ENCODE results near the gene CD3E.

CD3E gene
- 138 to 295 (median 150) reads per million in 3 donors for total RNA-seq

- Histone ChIP-seq H3K27ac (ENCODE audit: insufficient read depth, low read length, poor library complexity, severe bottlenecking) (peak within 1 kb of the TSS; percentile 86), H3K9me3 (ENCODE audit: control insufficient read depth, low read length) (no peaks in the 10 kb centered on the region), H3K4me1 (ENCODE audit: control insufficient read depth, insufficient read depth, low read length, poor library complexity, severe bottlenecking) (peaks cover 33% of the 10 kb centered on the region), H3K4me3 (ENCODE audit: insufficient read depth, low read depth, low read length, poor library complexity, severe bottlenecking) (peak within 1 kb of the TSS; percentile 60), H3K27me3 (replicated peaks; ENCODE audit: control insufficient read depth, insufficient read depth, low read length, poor library complexity, severe bottlenecking) (no peaks in the 10 kb centered on the region), H3K36me3 (ENCODE audit: control insufficient read depth, insufficient read depth, low read length) (peaks cover 9% of the 10 kb centered on the region)
- peak; percentile 33 to 47 (median 46) for DNase-seq
Observed at GRCh38 chr11:118304568-118305248, at the start of gene CD3E. CD3E (plus strand) TSS chr11:118304730; CDS start chr11:118304953, 223 bp downstream.

DNA sequence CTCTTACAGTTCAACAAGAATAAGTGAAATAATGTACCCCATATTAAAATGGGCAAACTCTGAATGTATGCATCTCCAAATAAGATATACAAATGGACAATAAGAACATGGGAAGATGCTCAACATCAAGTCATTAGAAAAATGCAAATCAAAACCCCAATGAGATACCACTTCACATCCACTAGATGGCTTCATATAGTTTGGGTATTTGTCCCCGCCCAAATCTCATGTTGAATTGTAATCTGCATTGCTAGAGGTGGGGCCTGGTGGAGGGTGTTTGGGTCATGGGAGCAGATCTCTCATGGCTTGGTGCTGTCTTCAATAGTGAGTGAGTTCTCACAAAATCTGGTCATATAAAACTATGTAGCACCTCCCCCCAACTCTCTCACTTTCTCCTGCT is 46.1 kb upstream of the CD3E start:
- no peak for DNase-seq
- no peaks in the 10 kb centered on the region for H3K27me3 ChIP-seq (replicated peaks; ENCODE audit: control insufficient read depth, insufficient read depth, low read length, poor library complexity, severe bottlenecking)
- H3K36me3 ChIP-seq (ENCODE audit: control insufficient read depth, insufficient read depth, low read length), result no peaks in the 10 kb centered on the region
- peaks cover under 1% of the 10 kb centered on the region for H3K4me1 ChIP-seq (ENCODE audit: control insufficient read depth, insufficient read depth, low read length, poor library complexity, severe bottlenecking)
- no peaks in the 10 kb centered on the region for H3K9me3 ChIP-seq (ENCODE audit: control insufficient read depth, low read length)
- H3K4me3 ChIP-seq (ENCODE audit: insufficient read depth, low read depth, low read length, poor library complexity, severe bottlenecking), result no peak overlapping the region
- H3K27ac ChIP-seq (ENCODE audit: insufficient read depth, low read length, poor library complexity, severe bottlenecking), result no peak overlapping the region

GRCh38 chr11:118259138-118259537 is 45.4 kb upstream of the CD3E start:
- Histone ChIP-seq H3K4me3 (ENCODE audit: insufficient read depth, low read depth, low read length, poor library complexity, severe bottlenecking) (no peak overlapping the region), H3K36me3 (ENCODE audit: control insufficient read depth, insufficient read depth, low read length) (no peaks in the 10 kb centered on the region), H3K27me3 (replicated peaks; ENCODE audit: control insufficient read depth, insufficient read depth, low read length, poor library complexity, severe bottlenecking) (no peaks in the 10 kb centered on the region), H3K4me1 (ENCODE audit: control insufficient read depth, insufficient read depth, low read length, poor library complexity, severe bottlenecking) (peaks cover 8% of the 10 kb centered on the region), H3K9me3 (ENCODE audit: control insufficient read depth, low read length) (no peaks in the 10 kb centered on the region), H3K27ac (ENCODE audit: insufficient read depth, low read length, poor library complexity, severe bottlenecking) (no peak overlapping the region)
- DNase-seq, result no peak

- no peaks in the 10 kb centered on the region for H3K36me3 ChIP-seq (ENCODE audit: control insufficient read depth, insufficient read depth, low read length)
- no peaks in the 10 kb centered on the region for H3K27me3 ChIP-seq (replicated peaks; ENCODE audit: control insufficient read depth, insufficient read depth, low read length, poor library complexity, severe bottlenecking)
- no peak for DNase-seq
- peaks cover 10% of the 10 kb centered on the region for H3K4me1 ChIP-seq (ENCODE audit: control insufficient read depth, insufficient read depth, low read length, poor library complexity, severe bottlenecking)
- no peak overlapping the region for H3K27ac ChIP-seq (ENCODE audit: insufficient read depth, low read length, poor library complexity, severe bottlenecking)
- H3K4me3 ChIP-seq (ENCODE audit: insufficient read depth, low read depth, low read length, poor library complexity, severe bottlenecking), result no peak overlapping the region
- H3K9me3 ChIP-seq (ENCODE audit: control insufficient read depth, low read length), result no peaks in the 10 kb centered on the region
Observed at GRCh38 chr11:118260353-118260752, 44.2 kb upstream of the CD3E start.

GRCh38 chr11:118263112-118263511 is 41.4 kb upstream of the CD3E start:
- no peak for DNase-seq
- H3K36me3 ChIP-seq (ENCODE audit: control insufficient read depth, insufficient read depth, low read length), result no peaks in the 10 kb centered on the region
- H3K4me3 ChIP-seq (ENCODE audit: insufficient read depth, low read depth, low read length, poor library complexity, severe bottlenecking), result no peak overlapping the region
- H3K27ac ChIP-seq (ENCODE audit: insufficient read depth, low read length, poor library complexity, severe bottlenecking), result no peak overlapping the region
- no peaks in the 10 kb centered on the region for H3K9me3 ChIP-seq (ENCODE audit: control insufficient read depth, low read length)
- no peaks in the 10 kb centered on the region for H3K27me3 ChIP-seq (replicated peaks; ENCODE audit: control insufficient read depth, insufficient read depth, low read length, poor library complexity, severe bottlenecking)
- peaks cover 10% of the 10 kb centered on the region for H3K4me1 ChIP-seq (ENCODE audit: control insufficient read depth, insufficient read depth, low read length, poor library complexity, severe bottlenecking)

DNA sequence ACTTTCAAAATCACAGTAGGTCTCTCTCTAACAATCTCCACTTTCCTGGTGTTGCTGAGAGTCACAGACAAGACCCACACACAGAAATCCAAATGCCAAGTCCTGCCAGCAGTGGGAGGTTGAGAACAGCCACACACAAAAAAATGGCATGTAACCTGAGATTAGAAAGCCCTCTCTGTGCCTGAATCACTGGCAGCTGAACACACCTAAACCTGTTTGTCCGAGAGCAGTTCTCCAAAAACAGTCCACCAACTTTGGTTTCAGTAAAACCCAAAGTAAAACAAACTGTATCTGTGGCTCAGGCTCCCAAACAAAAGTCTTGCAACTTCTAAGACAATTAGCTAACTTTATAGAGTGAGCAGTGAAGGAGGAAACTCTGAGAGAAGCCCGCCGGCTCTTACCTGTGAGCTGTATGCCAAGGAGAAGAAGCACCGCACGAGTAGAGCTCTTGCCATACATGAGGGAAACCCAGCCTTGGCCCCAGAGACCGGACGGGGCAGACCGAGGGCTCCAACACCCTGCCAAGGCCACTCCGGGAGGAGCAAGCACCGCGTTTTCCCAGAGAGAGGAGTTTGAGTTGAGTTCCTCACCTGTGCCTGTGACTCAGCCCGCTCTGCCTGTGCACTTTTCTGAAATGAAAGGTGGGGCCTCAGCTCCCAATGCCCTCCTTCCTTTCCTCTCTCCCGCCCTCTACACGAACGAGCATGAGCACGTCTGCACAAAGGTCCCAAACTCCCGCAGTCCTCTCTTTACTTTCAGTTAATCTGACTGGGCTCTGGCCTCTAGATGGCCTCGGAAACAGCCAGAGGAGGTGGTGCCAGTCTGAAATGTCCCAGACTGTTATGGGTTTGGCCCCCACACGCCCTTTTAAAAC is 40.6 kb upstream of the CD3E start, which contains the start of gene MPZL2:
TSS of gene MPZL2 (minus strand) at position 603 of the 874 bp plus-strand sequence. CDS start at position 459, 144 bp downstream.
- no peak for DNase-seq

GRCh38 chr11:118264569-118265465 is 39.7 kb upstream of the CD3E start:
- Histone ChIP-seq H3K4me1 (ENCODE audit: control insufficient read depth, insufficient read depth, low read length, poor library complexity, severe bottlenecking) (peaks cover 10% of the 10 kb centered on the region), H3K36me3 (ENCODE audit: control insufficient read depth, insufficient read depth, low read length) (no peaks in the 10 kb centered on the region), H3K4me3 (ENCODE audit: insufficient read depth, low read depth, low read length, poor library complexity, severe bottlenecking) (no peak overlapping the region), H3K9me3 (ENCODE audit: control insufficient read depth, low read length) (no peaks in the 10 kb centered on the region), H3K27ac (ENCODE audit: insufficient read depth, low read length, poor library complexity, severe bottlenecking) (no peak overlapping the region), H3K27me3 (replicated peaks; ENCODE audit: control insufficient read depth, insufficient read depth, low read length, poor library complexity, severe bottlenecking) (no peaks in the 10 kb centered on the region)
- no peak for DNase-seq

More for the DNA sequence above, 40.6 kb upstream of the CD3E start, which contains the start of gene MPZL2:
- H3K27me3 ChIP-seq (replicated peaks; ENCODE audit: control insufficient read depth, insufficient read depth, low read length, poor library complexity, severe bottlenecking), result no peaks in the 10 kb centered on the region
- H3K27ac ChIP-seq (ENCODE audit: insufficient read depth, low read length, poor library complexity, severe bottlenecking), result no peak within 1 kb of the TSS
- H3K4me1 ChIP-seq (ENCODE audit: control insufficient read depth, insufficient read depth, low read length, poor library complexity, severe bottlenecking), result peaks cover 10% of the 10 kb centered on the region
- peak within 1 kb of the TSS; percentile 22 for H3K4me3 ChIP-seq (ENCODE audit: insufficient read depth, low read depth, low read length, poor library complexity, severe bottlenecking)
- no peaks in the 10 kb centered on the region for H3K9me3 ChIP-seq (ENCODE audit: control insufficient read depth, low read length)
- H3K36me3 ChIP-seq (ENCODE audit: control insufficient read depth, insufficient read depth, low read length), result no peaks in the 10 kb centered on the region

DNA sequence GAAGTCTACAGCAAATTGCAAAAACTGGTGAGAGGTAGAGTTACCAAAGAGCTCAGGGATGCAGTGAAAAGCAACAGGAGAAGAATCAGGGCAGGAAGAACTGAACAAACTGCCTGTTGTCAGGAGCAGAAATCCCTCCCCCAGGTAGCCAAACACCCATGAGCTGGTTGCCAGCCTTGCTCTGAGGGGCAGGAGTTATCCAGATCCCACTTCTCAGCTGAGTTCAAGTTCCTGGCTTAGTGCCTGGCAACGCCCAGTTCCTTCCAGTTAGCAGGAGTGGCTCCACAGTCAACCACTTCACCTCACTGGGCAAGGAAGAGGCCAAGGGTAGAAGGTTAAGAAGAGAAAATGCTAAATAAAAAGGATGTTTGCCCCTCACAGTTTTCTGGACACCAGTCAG is 38.6 kb upstream of the CD3E start:
- Histone ChIP-seq H3K4me1 (ENCODE audit: control insufficient read depth, insufficient read depth, low read length, poor library complexity, severe bottlenecking) (peaks cover 10% of the 10 kb centered on the region), H3K27me3 (replicated peaks; ENCODE audit: control insufficient read depth, insufficient read depth, low read length, poor library complexity, severe bottlenecking) (no peaks in the 10 kb centered on the region)

DNA sequence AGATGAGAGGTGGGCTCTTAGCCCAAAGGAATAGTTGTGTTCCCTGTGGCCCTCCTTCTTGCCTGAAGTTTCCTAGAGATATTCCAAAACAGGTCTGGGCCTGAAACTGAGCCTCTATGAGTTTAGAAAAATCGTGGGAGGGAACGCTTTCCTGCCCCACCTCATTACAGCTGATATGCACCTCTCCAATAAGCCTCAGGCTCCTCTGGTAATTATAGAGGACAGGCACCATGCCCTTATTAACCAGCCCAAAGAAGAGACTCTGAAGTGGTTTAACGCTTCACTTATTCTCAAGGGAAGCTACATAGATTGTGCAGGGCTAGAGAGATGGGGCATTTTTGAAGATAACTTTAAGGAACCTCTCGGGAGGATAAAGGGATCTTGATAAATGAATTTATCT is 37.0 kb upstream of the CD3E start:
- no peak for DNase-seq
- no peak overlapping the region for H3K27ac ChIP-seq (ENCODE audit: insufficient read depth, low read length, poor library complexity, severe bottlenecking)
- peaks cover 10% of the 10 kb centered on the region for H3K4me1 ChIP-seq (ENCODE audit: control insufficient read depth, insufficient read depth, low read length, poor library complexity, severe bottlenecking)
- H3K27me3 ChIP-seq (replicated peaks; ENCODE audit: control insufficient read depth, insufficient read depth, low read length, poor library complexity, severe bottlenecking), result no peaks in the 10 kb centered on the region
- H3K4me3 ChIP-seq (ENCODE audit: insufficient read depth, low read depth, low read length, poor library complexity, severe bottlenecking), result no peak overlapping the region
- H3K36me3 ChIP-seq (ENCODE audit: control insufficient read depth, insufficient read depth, low read length), result no peaks in the 10 kb centered on the region
- H3K9me3 ChIP-seq (ENCODE audit: control insufficient read depth, low read length), result no peaks in the 10 kb centered on the region

More for the DNA sequence above, 38.6 kb upstream of the CD3E start:
- Histone ChIP-seq H3K9me3 (ENCODE audit: control insufficient read depth, low read length) (no peaks in the 10 kb centered on the region), H3K36me3 (ENCODE audit: control insufficient read depth, insufficient read depth, low read length) (no peaks in the 10 kb centered on the region), H3K4me3 (ENCODE audit: insufficient read depth, low read depth, low read length, poor library complexity, severe bottlenecking) (no peak overlapping the region), H3K27ac (ENCODE audit: insufficient read depth, low read length, poor library complexity, severe bottlenecking) (no peak overlapping the region)
- no peak for DNase-seq
